HepG2 (cell line): ENCODE measurements around the gene HTR4. TPM values are rescaled to one million over a fixed set of nuclear protein-coding genes. Genes with fewer than 3 reads are reported as not detected.

Source experiments
- ATAC-seq: fragments of 200-7000 bp; cut with Tn5 transposase; 3 replicates; pipeline ENCODE4 v1.9.1; 2020; ENCODE audit warnings: mild to moderate bottlenecking, moderate library complexity
- BruUV-seq: library from RNA; stranded (reverse); fragments of 400-500 nt; replicated peaks from 2 replicates; lab custom pipeline; 2021; lab: Mats Ljungman, UMichigan
- CTCF ChIA-PET: fragments of 300-600 bp; formaldehyde crosslinking; extraction: SDS; loops from one replicate; lab custom pipeline; 2021; ENCODE audit warnings: low total read pairs, inconsistent platforms, low intra/inter-chr PET ratio; lab: Yijun Ruan, JAX
- POLR2A ChIA-PET: fragments of 350-600 bp; sonication (Branson Sonifier 250); formaldehyde crosslinking; loops from one replicate; lab custom pipeline; 2020; ENCODE audit warnings: antibody characterized with exemption, inconsistent platforms; lab: Yijun Ruan, JAX
- DNase-seq: peaks from one replicate; pipeline ENCODE4 v3.0.0-alpha.2; 2015; ENCODE audit warnings: low spot score
- FAIRE-seq: peaks from 3 replicates; lab custom pipeline; 2011; peaks lifted over from hg19 to GRCh38; lab: Jason Lieb, UNC
- H2AFZ ChIP-seq: one replicate; pipeline ENCODE4 v1.6.1; 2011; ENCODE audit warnings: low read length, inconsistent platforms
- H3K27ac ChIP-seq: fragments of 300-600 bp; 3 replicates; pipeline ENCODE4 v1.8.0; 2011; ENCODE audit warnings: mixed run types, mild to moderate bottlenecking, mixed read lengths, low read length, inconsistent platforms; ENCODE audit not compliant: insufficient read depth; ENCODE audit errors: extremely low read length
- H3K27me3 ChIP-seq, 2 experiments: fragments of 200-600 bp in 1 of 2; 2 replicates in 1 of 2; 3 replicates in 1 of 2; pipeline versions ENCODE4 v1.6.0 to v1.8.0; 2011; ENCODE audit warnings: low read length in 2 of 2, mild to moderate bottlenecking in 2 of 2, moderate library complexity in 2 of 2, inconsistent platforms in 1 of 2; ENCODE audit not compliant: insufficient read depth in 2 of 2, control insufficient read depth in 1 of 2
- H3K36me3 ChIP-seq, 2 experiments: fragments of 200-600 bp in 1 of 2; replicated peaks in 1 of 2; 2 replicates in 1 of 2; 3 replicates in 1 of 2; pipeline versions ENCODE4 v1.5.1 to v1.8.0; 2011; ENCODE audit warnings: low read length in 2 of 2, inconsistent platforms in 1 of 2; ENCODE audit not compliant: insufficient read depth in 2 of 2, control insufficient read depth in 1 of 2
- H3K4me1 ChIP-seq: 2 replicates; pipeline ENCODE4 v1.5.1; 2012; ENCODE audit warnings: low read length, inconsistent platforms; ENCODE audit not compliant: insufficient read depth
- H3K4me2 ChIP-seq: 2 replicates; pipeline ENCODE4 v1.6.0; 2011; ENCODE audit warnings: low read depth, low read length, inconsistent platforms
- H3K4me3 ChIP-seq, 3 experiments: fragments of 200-600 bp in 1 of 3; sonication (generic), shearing (Covaris generic) in 1 of 3; replicated peaks in 1 of 3; 2 replicates each; pipeline ENCODE4 v1.5.1; 2011 to 2016; ENCODE audit warnings: low read length in 3 of 3, inconsistent platforms in 2 of 3, low read depth in 2 of 3, mild to moderate bottlenecking in 2 of 3, control low read depth in 1 of 3, mixed read lengths in 1 of 3; ENCODE audit not compliant: insufficient read depth in 1 of 3
- H3K79me2 ChIP-seq: one replicate; pipeline ENCODE4 v1.6.1; 2011; ENCODE audit warnings: low read length, inconsistent platforms; ENCODE audit not compliant: insufficient read depth
- H3K9ac ChIP-seq: 2 replicates; pipeline ENCODE4 v1.6.0; 2011; ENCODE audit warnings: mild to moderate bottlenecking, low read depth, low read length, inconsistent platforms; ENCODE audit not compliant: insufficient read depth
- H3K9me3 ChIP-seq: 2 replicates; pipeline ENCODE4 v1.5.1; 2012; ENCODE audit warnings: mild to moderate bottlenecking, low read length
- H4K20me1 ChIP-seq: 2 replicates; pipeline ENCODE4 v1.6.0; 2011; ENCODE audit warnings: inconsistent platforms, mild to moderate bottlenecking, low read length, moderate library complexity; ENCODE audit not compliant: insufficient read depth
- ATRX ChIP-seq: sonication (generic); formaldehyde crosslinking; IDR thresholded peaks from 2 replicates; pipeline ENCODE4 v1.4.0; 2020; ENCODE audit warnings: missing genetic modification reagents, borderline replicate concordance
- BHLHE40 ChIP-seq: IDR thresholded peaks from 2 replicates; pipeline ENCODE4 v1.6.1; 2011; ENCODE audit warnings: low read length, improper control_type of control experiment
- IRF1 ChIP-seq: sonication (generic); formaldehyde crosslinking; IDR thresholded peaks from 2 replicates; pipeline ENCODE4 v1.4.0; 2020; ENCODE audit warnings: low read depth, mild to moderate bottlenecking, missing genetic modification reagents
- MXI1 ChIP-seq: IDR thresholded peaks from 3 replicates; pipeline ENCODE4 v1.6.1; 2012; ENCODE audit warnings: low read depth, low read length, inconsistent platforms, borderline replicate concordance
- REL ChIP-seq: sonication (generic); formaldehyde crosslinking; conservative IDR thresholded peaks from 2 replicates; pipeline ENCODE4 v1.8.0; 2022; ENCODE audit warnings: mild to moderate bottlenecking, missing genetic modification reagents, moderate library complexity
- RNF2 ChIP-seq: fragments of 450-650 bp; conservative IDR thresholded peaks from 2 replicates; pipeline ENCODE4 v1.6.1; 2016; ENCODE audit warnings: low read depth
- STAT5B ChIP-seq: sonication (generic); formaldehyde crosslinking; IDR thresholded peaks from 2 replicates; pipeline ENCODE4 v1.4.0; 2020; ENCODE audit warnings: missing genetic modification reagents
- THYN1 ChIP-seq: sonication (generic); formaldehyde crosslinking; IDR thresholded peaks from 2 replicates; pipeline ENCODE4 v1.8.1; 2023; ENCODE audit warnings: low read depth, mild to moderate bottlenecking, moderate library complexity, missing genetic modification reagents, borderline replicate concordance
- ZBTB25 ChIP-seq: IDR thresholded peaks from 2 replicates; pipeline ENCODE4 v1.6.1; 2018; ENCODE audit warnings: missing genetic modification reagents
- ZFY ChIP-seq: sonication (generic); formaldehyde crosslinking; IDR thresholded peaks from 2 replicates; pipeline ENCODE4 v1.4.0; 2020; ENCODE audit warnings: missing genetic modification reagents
- ZGPAT ChIP-seq: IDR thresholded peaks from 2 replicates; pipeline ENCODE4 v1.6.1; 2016; ENCODE audit warnings: mild to moderate bottlenecking
- ZNF224 ChIP-seq: sonication (generic); formaldehyde crosslinking; IDR thresholded peaks from 2 replicates; pipeline ENCODE4 v1.5.0; 2020; ENCODE audit warnings: mild to moderate bottlenecking, missing genetic modification reagents
- ZNF704 ChIP-seq: sonication (generic); formaldehyde crosslinking; IDR thresholded peaks from 2 replicates; pipeline ENCODE4 v1.8.1; 2023; ENCODE audit warnings: mild to moderate bottlenecking, inconsistent platforms, moderate library complexity, missing genetic modification reagents, borderline replicate concordance
- ZNF782 ChIP-seq: sonication (generic); formaldehyde crosslinking; IDR thresholded peaks from 2 replicates; pipeline ENCODE4 v1.4.0; 2020; ENCODE audit warnings: missing genetic modification reagents, mild to moderate bottlenecking, borderline replicate concordance
- ZNF839 ChIP-seq: sonication (generic); formaldehyde crosslinking; IDR thresholded peaks from 2 replicates; pipeline ENCODE4 v1.4.0; 2020; ENCODE audit warnings: missing genetic modification reagents, mild to moderate bottlenecking, borderline replicate concordance
- WGBS: methylation state at CpG from one replicate; pipeline ENCODE4 v1.1.6; 2017; ENCODE audit warnings: low lambda C conversion rate; 5-methylcytosine and 5-hydroxymethylcytosine counted together
- in situ Hi-C: cut with HindIII; loops from 2 replicates; pipeline ENCODE4 v1.10.0; 2017; ENCODE audit warnings: low pct_unique_long_range_greater_than_20kb; ENCODE audit not compliant: extremely low pct_ligation_motif_present
- intact Hi-C: fragments of 100-400 bp; cut with micrococcal nuclease; formaldehyde crosslinking; loops from one replicate; pipeline ENCODE4 v1.10.0; 2022; ENCODE audit not compliant: unreplicated experiment
- polyA plus RNA-seq, 8 experiments: library from polyadenylated mRNA; depleted of rRNA in 3 of 8; stranded (reverse) in 7 of 8; unstranded in 1 of 8; fragments of >200 nt; fragmentation: Illumina TruSeq in 4 of 8; extraction: Trizol in 4 of 8; gene quantifications; 2 replicates each; pipeline versions ENCODE4 v1.2.1 to v1.2.3, GENCODE V29; 2011 to 2016; ENCODE audit warnings: low read depth in 4 of 8, missing spikeins in 1 of 8, mixed read lengths in 1 of 8; ENCODE audit not compliant: insufficient read depth in 1 of 8
- total RNA-seq, 5 experiments: library from RNA; depleted of rRNA; stranded (reverse); fragments of >200 nt; fragmentation: Illumina TruSeq; extraction: Trizol; gene quantifications; 2 replicates each; pipeline ENCODE4 v1.2.3, GENCODE V29; 2016; ENCODE audit warnings: low read depth in 1 of 5

HTR4 gene
- total and polyA plus RNA-seq, 2 of the 13 experiments (the other 11 are each of a cell fraction or from before 2014, with no cell fraction given), result not detected

- Histone ChIP-seq H3K4me2 (no peak overlapping the region), H4K20me1 (no peaks in the 10 kb centered on the region), H3K27me3 (no peaks in the 10 kb centered on the region; a peak in 1 of 5 replicates), H3K4me1 (peaks cover 8% of the 10 kb centered on the region; the same call in 1 of the 2 replicates), H2AFZ (no peak overlapping the region), H3K27ac (no peak overlapping the region), H3K79me2 (no peaks in the 10 kb centered on the region), H3K4me3 (no peak overlapping the region), H3K36me3 (no peaks in the 10 kb centered on the region), H3K9ac (no peak overlapping the region), H3K9me3 (no peaks in the 10 kb centered on the region)
- in situ Hi-C loops, result no loop called here
- WGBS, result 80% methylated on average over 1 of the region's 1 CpG
- FAIRE-seq, result no peak
- ChIA-PET POLR2A (no interaction called here), CTCF (no interaction called here)
- no peak for DNase-seq
- no TSS peak for BruUV-seq
- TF ChIP-seq THYN1 (no peak), ZNF782 (CRISPR knock-in tag) (no peak), REL (CRISPR knock-in tag) (no peak), ZFY (CRISPR knock-in tag) (no peak), STAT5B (CRISPR knock-in tag) (no peak)
- no peak for ATAC-seq
- intact Hi-C loops, result no loop called here
Measured at GRCh38 chr5:148563021-148563420, 91.3 kb downstream of the HTR4 start.

GRCh38 chr5:148561801-148562311, 92.5 kb downstream of the HTR4 start:
- Histone ChIP-seq H3K4me1 (peaks cover 8% of the 10 kb centered on the region; the same call in 1 of the 2 replicates), H3K9me3 (no peaks in the 10 kb centered on the region), H3K27me3 (no peaks in the 10 kb centered on the region; a peak in 1 of 5 replicates), H3K36me3 (no peaks in the 10 kb centered on the region), H3K9ac (no peak overlapping the region), H3K4me2 (no peak overlapping the region), H2AFZ (no peak overlapping the region), H3K4me3 (no peak overlapping the region), H3K79me2 (no peaks in the 10 kb centered on the region), H4K20me1 (no peaks in the 10 kb centered on the region), H3K27ac (no peak overlapping the region)
- BruUV-seq, result no TSS peak
- ChIA-PET CTCF (no interaction called here), POLR2A (no interaction called here)
- WGBS, result 19% methylated on average over 3 of the region's 3 CpGs
- ATAC-seq (peak; percentile 84), FAIRE-seq (no peak), DNase-seq (no peak)
- in situ Hi-C loops (no loop called here), intact Hi-C loops (no loop called here)
- no peak for TF ChIP-seq ZNF782 (CRISPR knock-in tag)
- TF ChIP-seq ATRX (CRISPR knock-in tag), result no peak
- no peak for TF ChIP-seq ZBTB25 (CRISPR knock-in tag)
- no peak for TF ChIP-seq MXI1
- TF ChIP-seq BHLHE40, result no peak
- no peak for TF ChIP-seq ZNF839 (CRISPR knock-in tag)
- TF ChIP-seq IRF1 (CRISPR knock-in tag), result no peak
- TF ChIP-seq ZNF224, result no peak
- no peak for TF ChIP-seq RNF2
- TF ChIP-seq ZGPAT (CRISPR knock-in tag), result no peak
- no peak for TF ChIP-seq ZNF704 (CRISPR knock-in tag)
